Stimulated activated CD4-positive, alpha-beta T cell treated with anti-CD3 and anti-CD28 coated beads, Interleukin-4, amount 100 ng/mL, for 48 hours (primary cell): ENCODE results near the gene NCOA1.
"Not testable (repeated sequence)": the region's sequence is repeated elsewhere in the genome, so short reads cannot be mapped to it uniquely, and the experiment has no call there.

Experiments used
- DNase-seq, 2 donors: peaks; one replicate each; pipeline ENCODE4 v3.0.0-alpha.2; 2020; ENCODE audit warnings: low read depth in 2 of 2

NCOA1 gene

GRCh38 chr2:24474053-24474452 lies 17.0 kb upstream of the NCOA1 start:
- no peak for DNase-seq

- DNase-seq: no peak
Observed at GRCh38 chr2:24477229-24477628, 13.8 kb upstream of the NCOA1 start.

DNA sequence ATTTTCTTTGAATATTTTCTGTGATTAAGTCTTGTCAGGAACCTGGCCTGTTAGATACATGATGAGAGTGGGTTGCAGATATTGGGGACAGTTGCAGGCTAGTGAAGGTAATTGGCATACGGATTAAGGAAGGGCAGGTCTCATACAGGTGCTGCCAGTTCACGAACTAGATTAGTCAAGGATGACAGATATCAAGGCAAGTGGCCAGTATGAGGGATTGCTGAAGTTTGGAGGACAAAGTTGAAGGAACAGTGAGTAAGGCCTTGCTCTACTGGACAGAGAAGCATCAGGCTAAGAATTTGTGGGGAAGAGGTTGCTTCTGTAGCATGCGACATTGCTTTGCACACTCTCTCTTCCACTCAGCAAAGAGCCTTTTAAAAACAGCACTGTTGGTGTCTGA lies 12.8 kb upstream of the NCOA1 start:
- DNase-seq: no peak

- DNase-seq: no peak
Observed at GRCh38 chr2:24480245-24480644, 10.8 kb upstream of the NCOA1 start.

- DNase-seq: no peak
Observed at GRCh38 chr2:24482251-24482971, 8.6 kb upstream of the NCOA1 start.

GRCh38 chr2:24482972-24483300 lies 8.1 kb upstream of the NCOA1 start:
- no peak for DNase-seq

- not testable (repeated sequence) for DNase-seq
Observed at GRCh38 chr2:24484677-24485076, 6.4 kb upstream of the NCOA1 start.

DNA sequence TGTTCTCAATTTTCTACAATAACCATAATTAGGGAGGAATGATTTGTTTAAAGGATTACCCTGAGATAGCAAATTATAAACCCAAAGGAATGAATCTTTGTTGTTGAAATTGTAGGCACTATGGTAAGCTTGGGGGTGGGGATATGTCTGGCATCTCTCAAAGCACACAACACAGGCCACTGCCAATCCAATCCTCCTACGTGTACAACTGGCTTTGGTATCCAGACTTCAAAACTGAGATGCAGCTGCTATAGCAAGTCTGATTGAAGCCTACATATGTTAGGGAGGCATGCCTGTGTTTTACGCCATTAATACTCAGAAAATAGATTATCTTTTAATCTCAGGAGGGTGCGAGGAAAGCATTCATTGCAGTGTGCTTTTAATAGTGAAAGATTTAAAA lies 5.9 kb upstream of the NCOA1 start:
- DNase-seq: no peak

- no peak for DNase-seq
Observed at GRCh38 chr2:24486636-24487205, 4.3 kb upstream of the NCOA1 start.

DNA sequence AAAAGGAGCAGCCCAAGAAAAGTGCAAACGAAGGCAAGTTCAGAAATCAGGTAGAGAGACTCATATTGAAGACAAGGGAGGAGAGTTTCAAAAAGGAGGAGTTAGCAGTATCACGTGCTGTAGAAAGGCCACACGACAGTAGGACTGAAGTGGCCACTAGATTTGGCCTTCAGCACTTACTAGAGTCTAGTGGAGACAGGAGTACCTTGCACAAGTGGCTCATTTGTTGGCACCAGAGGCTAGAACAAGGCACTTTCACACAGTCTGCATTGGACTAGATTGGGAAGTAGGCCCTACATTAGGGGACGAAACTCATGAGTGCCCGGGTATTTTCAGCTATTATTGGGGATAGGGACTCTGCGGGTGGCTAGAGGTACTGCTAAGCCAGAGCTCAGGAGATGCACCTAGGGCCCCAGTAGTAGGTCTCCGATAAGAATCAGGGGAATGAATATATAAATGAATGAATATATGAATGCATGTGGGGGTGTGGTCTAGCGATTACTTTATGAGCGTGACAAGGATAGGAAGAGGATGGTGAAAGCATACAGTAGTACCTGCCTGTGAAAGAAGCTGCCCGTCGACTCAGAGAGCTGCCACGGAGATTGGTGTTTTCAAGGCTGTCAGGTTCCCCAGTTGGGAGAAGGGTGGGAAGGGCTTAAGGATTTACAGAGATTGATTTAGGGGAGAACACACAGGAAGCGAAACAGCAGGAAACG lies 1.4 kb upstream of the NCOA1 start:
- no peak for DNase-seq

GRCh38 chr2:24490181-24490689 lies 819 bp upstream of the NCOA1 start:
- DNase-seq: no peak

DNA sequence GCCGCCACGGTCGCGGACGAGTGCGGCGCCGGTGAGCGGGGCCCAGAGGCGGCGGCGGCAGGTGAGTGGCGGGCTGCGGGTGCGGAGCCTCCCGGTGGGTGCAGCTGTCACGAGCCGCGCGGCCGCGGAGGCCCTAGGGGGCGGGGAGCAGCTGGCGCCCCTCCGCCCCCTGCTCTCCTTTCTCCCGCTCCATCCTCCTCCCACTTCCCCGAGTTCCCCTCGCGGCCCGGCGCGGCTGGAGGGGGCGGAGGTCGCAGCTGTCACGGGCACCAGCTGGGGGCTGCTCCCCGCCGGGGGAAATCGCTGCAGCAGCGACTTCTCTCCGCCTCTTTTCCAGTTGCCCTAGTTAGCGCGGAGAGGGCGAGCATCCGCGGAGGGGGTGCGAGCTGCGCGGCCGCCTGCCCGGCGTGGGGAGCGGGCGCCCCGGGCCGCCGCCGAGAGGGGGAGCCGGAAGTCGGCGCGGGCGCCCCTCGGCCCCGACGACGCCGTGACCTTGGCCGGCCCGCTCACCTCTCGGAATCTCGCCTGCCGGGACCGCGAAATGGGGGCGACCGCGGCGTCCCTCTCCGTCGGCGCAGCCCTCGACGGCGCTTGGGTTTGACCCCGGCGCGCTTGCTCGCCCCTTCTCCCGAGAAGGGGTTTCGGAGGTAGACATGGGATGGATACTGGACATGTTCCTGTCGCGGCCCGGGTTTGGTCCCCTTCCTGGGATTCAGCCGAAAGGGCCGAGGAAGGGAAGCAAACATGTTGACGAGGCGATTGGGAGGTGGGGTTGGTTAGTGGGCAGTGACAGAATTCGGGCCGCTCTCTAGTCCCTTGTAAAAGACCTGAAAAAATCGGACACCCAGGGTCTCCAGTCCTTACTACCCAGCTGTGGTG lies 727 bp downstream of the NCOA1 start:
- peak; percentile 18 to 33 for DNase-seq

GRCh38 chr2:24492421-24493279 lies 1.6 kb downstream of the NCOA1 start:
- DNase-seq: no peak

GRCh38 chr2:24493713-24494112 lies 2.7 kb downstream of the NCOA1 start:
- DNase-seq: no peak

- no peak for DNase-seq
Observed at GRCh38 chr2:24494410-24494809, 3.4 kb downstream of the NCOA1 start.

GRCh38 chr2:24495451-24495850 lies 4.4 kb downstream of the NCOA1 start:
- DNase-seq: no peak

DNA sequence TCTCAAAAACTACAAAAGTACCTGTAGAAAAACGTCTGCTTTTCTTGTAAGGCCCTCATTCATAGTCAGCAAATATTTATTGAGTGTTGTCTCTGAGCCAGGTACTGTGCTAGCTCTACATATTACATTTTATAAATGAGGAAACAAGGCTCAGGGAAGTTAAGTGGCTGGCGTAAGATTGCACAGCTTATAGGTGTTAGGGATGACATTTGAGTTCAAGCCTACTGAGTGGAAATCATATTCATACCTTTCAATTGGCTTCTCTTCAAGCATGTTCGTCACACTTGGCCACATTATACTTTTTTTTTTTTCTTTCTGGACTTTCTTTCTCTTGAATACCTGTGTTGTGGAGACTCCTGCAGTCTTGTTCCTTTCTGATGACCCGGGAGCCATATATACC lies 5.9 kb downstream of the NCOA1 start:
- DNase-seq: no peak

- DNase-seq: no peak
Observed at GRCh38 chr2:24497685-24498084, 6.6 kb downstream of the NCOA1 start.

DNA sequence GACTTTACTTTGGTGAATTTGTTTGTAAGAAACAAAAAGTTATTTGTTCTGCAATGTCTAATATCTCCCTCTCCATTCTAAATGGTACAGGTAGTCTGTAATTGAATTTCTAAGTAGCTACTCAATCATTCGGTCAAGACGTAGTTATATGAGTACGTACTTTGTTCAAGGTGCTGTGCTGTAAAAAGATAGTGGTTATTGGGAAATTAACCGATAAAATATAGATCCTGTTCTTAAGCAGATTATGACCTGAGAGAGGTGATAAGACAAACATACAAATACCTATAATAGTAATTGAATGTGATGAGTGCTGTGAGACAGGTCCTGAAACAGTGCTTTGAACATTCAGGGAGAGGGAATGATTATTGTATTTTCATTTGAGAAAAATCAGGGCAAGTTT lies 7.1 kb downstream of the NCOA1 start:
- no peak for DNase-seq

DNA sequence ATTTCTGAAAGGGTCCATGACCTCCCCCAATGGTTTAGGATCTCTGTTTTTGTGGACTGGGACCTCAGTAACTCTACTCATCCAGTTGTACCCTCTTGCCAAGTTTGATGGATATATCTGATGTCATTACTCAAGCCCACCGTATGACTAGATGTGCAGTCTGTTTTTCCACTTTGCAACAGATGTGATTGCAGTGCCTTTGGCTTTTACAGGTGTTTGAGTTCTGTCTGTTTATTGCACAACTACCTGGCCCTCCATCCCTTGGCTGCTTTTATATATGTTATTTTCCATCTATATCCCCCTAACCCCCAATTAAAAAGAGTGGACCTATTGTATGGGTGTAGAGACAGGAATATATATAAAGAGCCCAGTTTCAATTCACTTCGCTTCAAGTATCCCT lies 10.8 kb downstream of the NCOA1 start:
- no peak for DNase-seq
